ENCODE results near the gene TMEM266. TPM values are rescaled to one million over a fixed set of nuclear protein-coding genes. Genes with fewer than 3 reads are reported as not detected.

The TMEM266 gene
- total RNA-seq, 1 experiment from 2014 or later = not detected

DNA sequence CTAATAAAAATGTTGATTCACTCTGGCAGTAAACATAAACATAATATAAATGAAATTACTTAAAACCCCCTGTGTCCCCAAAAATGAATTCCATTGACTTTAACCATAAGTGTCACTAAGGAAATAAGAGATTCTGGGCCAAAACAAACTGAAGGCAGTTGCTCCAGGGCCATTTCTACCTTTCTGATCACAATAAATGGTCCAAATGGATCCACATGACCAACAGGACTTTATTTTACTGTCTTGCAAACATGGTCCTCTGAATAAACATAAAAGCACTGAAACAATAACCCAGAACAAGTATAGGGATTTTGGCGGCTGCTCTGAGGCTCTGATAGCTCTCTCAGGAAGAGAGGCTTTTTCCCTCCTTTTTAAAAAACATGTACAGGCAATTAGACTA is 174.1 kb downstream of the TMEM266 start:
- intact Hi-C loops (cut with micrococcal nuclease) = no loop called here
- CTCF ChIA-PET = no interaction called here
- no TSS peak for BruUV-seq (replicated peaks)
- H3K4me2 ChIP-seq (ENCODE audit: low read length) = no peak overlapping the region
- no peak overlapping the region for H3K27ac ChIP-seq (ENCODE audit: low read length)
- no peak overlapping the region for H3K4me3 ChIP-seq (ENCODE audit: low read length)
- DNase-seq (no peak), ATAC-seq (no peak)
- no peaks in the 10 kb centered on the region for H3K27me3 ChIP-seq (ENCODE audit: low read length)
- no peaks in the 10 kb centered on the region for H3F3A ChIP-seq (ENCODE audit: low read length, unreplicated experiment)
- H3K9ac ChIP-seq (ENCODE audit: low read length) = no peak overlapping the region
- TF ChIP-seq EZH2phosphoT487 (IDR thresholded peaks at IDR 0.05; ENCODE audit: borderline replicate concordance, low read length) (no peak), EZH2 (IDR thresholded peaks at IDR 0.05; ENCODE audit: low read length, unreplicated experiment) (no peak)
- TF ChIP-seq, protein P1, sequence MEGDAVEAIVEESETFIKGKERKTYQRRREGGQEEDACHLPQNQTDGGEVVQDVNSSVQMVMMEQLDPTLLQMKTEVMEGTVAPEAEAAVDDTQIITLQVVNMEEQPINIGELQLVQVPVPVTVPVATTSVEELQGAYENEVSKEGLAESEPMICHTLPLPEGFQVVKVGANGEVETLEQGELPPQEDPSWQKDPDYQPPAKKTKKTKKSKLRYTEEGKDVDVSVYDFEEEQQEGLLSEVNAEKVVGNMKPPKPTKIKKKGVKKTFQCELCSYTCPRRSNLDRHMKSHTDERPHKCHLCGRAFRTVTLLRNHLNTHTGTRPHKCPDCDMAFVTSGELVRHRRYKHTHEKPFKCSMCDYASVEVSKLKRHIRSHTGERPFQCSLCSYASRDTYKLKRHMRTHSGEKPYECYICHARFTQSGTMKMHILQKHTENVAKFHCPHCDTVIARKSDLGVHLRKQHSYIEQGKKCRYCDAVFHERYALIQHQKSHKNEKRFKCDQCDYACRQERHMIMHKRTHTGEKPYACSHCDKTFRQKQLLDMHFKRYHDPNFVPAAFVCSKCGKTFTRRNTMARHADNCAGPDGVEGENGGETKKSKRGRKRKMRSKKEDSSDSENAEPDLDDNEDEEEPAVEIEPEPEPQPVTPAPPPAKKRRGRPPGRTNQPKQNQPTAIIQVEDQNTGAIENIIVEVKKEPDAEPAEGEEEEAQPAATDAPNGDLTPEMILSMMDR (conservative IDR thresholded peaks at IDR 0.05; ENCODE audit: low read depth, low read length) = no peak
- H3K79me2 ChIP-seq (ENCODE audit: low read length) = no peaks in the 10 kb centered on the region
- H2AFZ ChIP-seq (ENCODE audit: low read length) = no peak overlapping the region
- no peaks in the 10 kb centered on the region for H3K4me1 ChIP-seq (ENCODE audit: insufficient read depth, low read length)
- H3K36me3 ChIP-seq (ENCODE audit: low read depth, low read length) = no peaks in the 10 kb centered on the region
- H3K9me3 ChIP-seq (ENCODE audit: low read length) = no peaks in the 10 kb centered on the region
- POLR2A ChIA-PET (ENCODE audit: unreplicated experiment) = no interaction called here
- H3K9me2 ChIP-seq (replicated peaks; ENCODE audit: low read length) = no peaks in the 10 kb centered on the region
- no peaks in the 10 kb centered on the region for H4K20me1 ChIP-seq (ENCODE audit: low read length)

- no peak for DNase-seq
- H3K4me1 ChIP-seq (ENCODE audit: insufficient read depth, low read length) = no peaks in the 10 kb centered on the region
- no peak overlapping the region for H3K9ac ChIP-seq (ENCODE audit: low read length)
- ATAC-seq = no peak
- no peak overlapping the region for H2AFZ ChIP-seq (ENCODE audit: low read length)
- no peaks in the 10 kb centered on the region for H3K9me2 ChIP-seq (replicated peaks; ENCODE audit: low read length)
- H3K9me3 ChIP-seq (ENCODE audit: low read length) = no peaks in the 10 kb centered on the region
- H4K20me1 ChIP-seq (ENCODE audit: low read length) = no peaks in the 10 kb centered on the region
- H3K36me3 ChIP-seq (ENCODE audit: low read depth, low read length) = no peaks in the 10 kb centered on the region
- no peak overlapping the region for H3K27ac ChIP-seq (ENCODE audit: low read length)
- TF ChIP-seq EZH2phosphoT487 (IDR thresholded peaks at IDR 0.05; ENCODE audit: borderline replicate concordance, low read length) (no peak), EZH2 (IDR thresholded peaks at IDR 0.05; ENCODE audit: low read length, unreplicated experiment) (no peak)
- TF ChIP-seq, protein P1 (conservative IDR thresholded peaks at IDR 0.05; ENCODE audit: low read depth, low read length) = no peak
- CTCF ChIA-PET = interaction anchor here (0.6 kb wide), 1 partner anchor 290 kb away, joined by 6 read pairs; no protein-coding TSS in a partner anchor
- no peaks in the 10 kb centered on the region for H3K79me2 ChIP-seq (ENCODE audit: low read length)
- no TSS peak for BruUV-seq (replicated peaks)
- no peak overlapping the region for H3K4me3 ChIP-seq (ENCODE audit: low read length)
- POLR2A ChIA-PET (ENCODE audit: unreplicated experiment) = no interaction called here
- H3K4me2 ChIP-seq (ENCODE audit: low read length) = no peak overlapping the region
- no peaks in the 10 kb centered on the region for H3K27me3 ChIP-seq (ENCODE audit: low read length)
- H3F3A ChIP-seq (ENCODE audit: low read length, unreplicated experiment) = no peaks in the 10 kb centered on the region
- intact Hi-C loops (cut with micrococcal nuclease) = no loop called here
Measured at GRCh38 chr15:76234337-76234889, 174.6 kb downstream of the TMEM266 start.

GRCh38 chr15:76235186-76235826 is 175.5 kb downstream of the TMEM266 start:
- no TSS peak for BruUV-seq (replicated peaks)
- H3K27me3 ChIP-seq (ENCODE audit: low read length) = no peaks in the 10 kb centered on the region
- no peak overlapping the region for H3K9ac ChIP-seq (ENCODE audit: low read length)
- DNase-seq = peak; percentile 73
- ChIA-PET POLR2A (ENCODE audit: unreplicated experiment) (no interaction called here), CTCF (interaction anchor here (0.6 to 0.7 kb wide), 2 partner anchors 44 to 289 kb away, joined by 3 to 6 read pairs; no protein-coding TSS in a partner anchor)
- H4K20me1 ChIP-seq (ENCODE audit: low read length) = no peaks in the 10 kb centered on the region
- no peaks in the 10 kb centered on the region for H3K9me3 ChIP-seq (ENCODE audit: low read length)
- H3K4me2 ChIP-seq (ENCODE audit: low read length) = no peak overlapping the region
- no peaks in the 10 kb centered on the region for H3K4me1 ChIP-seq (ENCODE audit: insufficient read depth, low read length)
- no peaks in the 10 kb centered on the region for H3F3A ChIP-seq (ENCODE audit: low read length, unreplicated experiment)
- H3K4me3 ChIP-seq (ENCODE audit: low read length) = no peak overlapping the region
- H3K36me3 ChIP-seq (ENCODE audit: low read depth, low read length) = no peaks in the 10 kb centered on the region
- TF ChIP-seq EZH2 (IDR thresholded peaks at IDR 0.05; ENCODE audit: low read length, unreplicated experiment) = no peak
- TF ChIP-seq, protein P1 (conservative IDR thresholded peaks at IDR 0.05; ENCODE audit: low read depth, low read length) = peak; percentile 76
- H3K27ac ChIP-seq (ENCODE audit: low read length) = no peak overlapping the region
- no peaks in the 10 kb centered on the region for H3K9me2 ChIP-seq (replicated peaks; ENCODE audit: low read length)
- no peak overlapping the region for H2AFZ ChIP-seq (ENCODE audit: low read length)
- H3K79me2 ChIP-seq (ENCODE audit: low read length) = no peaks in the 10 kb centered on the region
- intact Hi-C loops (cut with micrococcal nuclease) = loop anchor here (1.0 kb wide), 3 partner anchors 95 to 631 kb away; no protein-coding TSS in a partner anchor
- peak; percentile 89 for ATAC-seq
